GM12892 (cell line): ENCODE measurements around the gene NAA38.

ENCODE experiments used
- POLR2A ChIP-seq: IDR thresholded peaks from 2 replicates; pipeline ENCODE4 v1.6.1; 2011; ENCODE audit warnings: low read depth, low read length, control low read depth
- POLR2AphosphoS5 ChIP-seq: IDR thresholded peaks from 2 replicates; pipeline ENCODE4 v1.6.1; 2011; ENCODE audit warnings: low read depth, low read length, control low read depth

DNA sequence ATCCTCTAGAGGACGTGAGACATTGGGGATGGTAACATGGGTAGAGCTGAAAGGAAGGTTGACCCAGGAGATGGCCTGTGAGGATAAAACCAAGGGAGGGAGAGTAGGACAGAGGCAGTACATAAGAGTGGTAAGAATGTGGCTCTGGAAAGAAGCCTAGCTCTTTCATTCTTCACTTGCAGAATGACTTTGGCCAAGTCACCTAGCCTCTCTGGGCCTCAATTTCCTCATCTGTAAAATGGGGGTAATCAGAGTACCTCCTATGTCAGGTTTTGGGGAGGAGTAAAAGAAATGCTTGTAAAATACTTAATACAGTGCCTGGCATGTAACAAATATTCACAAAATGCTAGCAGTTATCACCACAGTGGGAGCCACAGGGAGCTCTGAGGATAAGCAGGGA lies 16.5 kb downstream of the NAA38 start:
- no peak for TF ChIP-seq POLR2AphosphoS5
- TF ChIP-seq POLR2A, result no peak
